Measurements from ENCODE around the gene CPEB4.

Gene CPEB4

DNA sequence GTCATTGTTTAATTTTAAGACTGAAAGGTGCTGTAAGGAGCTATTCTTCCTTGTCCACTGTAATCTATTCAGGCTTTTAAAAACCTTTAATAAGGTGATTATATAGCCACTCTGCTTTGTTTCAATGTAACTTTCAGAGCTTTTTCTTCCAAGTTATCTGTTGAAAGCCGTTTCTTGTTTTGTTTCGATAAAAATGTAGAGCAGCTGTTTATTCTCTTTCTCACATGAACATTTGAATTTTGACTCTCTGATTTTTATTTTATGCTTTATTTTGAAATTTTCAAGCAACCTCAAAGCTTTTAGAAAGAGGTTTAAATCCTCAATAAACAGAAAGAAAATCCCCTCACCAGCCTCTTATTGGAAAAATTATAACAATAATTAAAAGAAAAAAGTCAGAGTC lies 47.2 kb downstream of the CPEB4 start:
- Histone ChIP-seq H3K4me1 (ENCODE audit: control insufficient read depth, insufficient read depth, low read length) (no peaks in the 10 kb centered on the region; the same call in 1 of the 2 replicates), H3K27me3 (ENCODE audit: control insufficient read depth, insufficient read depth, low read length) (no peaks in the 10 kb centered on the region), H3K9me3 (ENCODE audit: control insufficient read depth, insufficient read depth, low read depth, low read length) (no peaks in the 10 kb centered on the region), H3K36me3 (ENCODE audit: control insufficient read depth, insufficient read depth, low read length) (no peaks in the 10 kb centered on the region), H3K9ac (ENCODE audit: low read length) (no peak overlapping the region), H3K4me3 (ENCODE audit: low read depth, low read length) (no peak overlapping the region), H3K27ac (ENCODE audit: low read depth, low read length) (no peak overlapping the region)

DNA sequence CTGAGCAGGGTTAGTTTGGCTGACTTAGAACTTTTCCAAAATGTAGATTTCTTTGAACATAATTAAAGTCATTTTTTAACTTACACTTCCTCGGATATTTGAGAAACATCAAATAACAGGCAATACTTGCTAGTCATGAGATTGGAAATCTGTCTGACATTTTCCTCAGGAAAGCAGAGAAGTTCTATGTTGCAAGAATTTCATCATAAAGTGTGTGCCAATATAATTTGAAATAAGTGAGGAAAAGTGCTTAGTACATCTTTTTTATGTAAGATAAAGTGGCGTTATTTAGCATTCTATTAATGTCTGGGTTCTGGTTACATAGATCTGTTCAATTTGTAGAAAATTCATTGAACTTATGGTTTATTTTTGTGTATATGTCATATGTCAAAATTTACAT lies 52.1 kb downstream of the CPEB4 start:
- H3K9ac ChIP-seq (ENCODE audit: low read length), result no peak overlapping the region
- H3K27ac ChIP-seq (ENCODE audit: low read depth, low read length), result no peak overlapping the region
- no peak overlapping the region for H3K4me3 ChIP-seq (ENCODE audit: low read depth, low read length)
- H3K4me1 ChIP-seq (ENCODE audit: control insufficient read depth, insufficient read depth, low read length), result peaks cover 27% of the 10 kb centered on the region
- H3K27me3 ChIP-seq (ENCODE audit: control insufficient read depth, insufficient read depth, low read length), result no peaks in the 10 kb centered on the region
- 0 out of 2 replicates have a peak, but pooled peaks cover 4% of the 10 kb centered on the region for H3K36me3 ChIP-seq (ENCODE audit: control insufficient read depth, insufficient read depth, low read length)
- H3K9me3 ChIP-seq (ENCODE audit: control insufficient read depth, insufficient read depth, low read depth, low read length), result no peaks in the 10 kb centered on the region

DNA sequence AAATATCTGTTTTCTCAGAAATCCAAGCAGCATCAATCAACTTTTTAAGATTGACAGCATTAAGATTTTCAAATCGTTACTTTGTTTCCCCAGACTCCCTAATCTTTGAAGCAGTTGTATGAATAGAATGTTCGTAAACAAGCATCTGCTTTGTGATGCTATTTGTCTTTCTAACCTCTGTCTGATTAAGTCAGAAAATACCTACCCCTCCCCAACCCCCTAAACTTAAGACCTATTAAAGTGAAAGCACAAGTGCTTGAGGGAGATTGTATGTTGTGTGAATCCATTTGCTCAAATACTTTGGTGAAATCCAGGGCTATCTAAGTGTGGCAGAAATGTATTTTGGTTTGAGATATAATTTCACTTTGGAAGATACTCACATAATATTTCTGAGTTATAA lies 53.0 kb downstream of the CPEB4 start:
- H3K9me3 ChIP-seq (ENCODE audit: control insufficient read depth, insufficient read depth, low read depth, low read length), result no peaks in the 10 kb centered on the region
- peaks cover 27% of the 10 kb centered on the region for H3K4me1 ChIP-seq (ENCODE audit: control insufficient read depth, insufficient read depth, low read length)
- no peak overlapping the region for H3K4me3 ChIP-seq (ENCODE audit: low read depth, low read length)
- H3K36me3 ChIP-seq (ENCODE audit: control insufficient read depth, insufficient read depth, low read length), result 0 out of 2 replicates have a peak, but pooled peaks cover 4% of the 10 kb centered on the region
- H3K27me3 ChIP-seq (ENCODE audit: control insufficient read depth, insufficient read depth, low read length), result no peaks in the 10 kb centered on the region
- no peak overlapping the region for H3K9ac ChIP-seq (ENCODE audit: low read length)
- H3K27ac ChIP-seq (ENCODE audit: low read depth, low read length), result peak overlapping the region; percentile 10

DNA sequence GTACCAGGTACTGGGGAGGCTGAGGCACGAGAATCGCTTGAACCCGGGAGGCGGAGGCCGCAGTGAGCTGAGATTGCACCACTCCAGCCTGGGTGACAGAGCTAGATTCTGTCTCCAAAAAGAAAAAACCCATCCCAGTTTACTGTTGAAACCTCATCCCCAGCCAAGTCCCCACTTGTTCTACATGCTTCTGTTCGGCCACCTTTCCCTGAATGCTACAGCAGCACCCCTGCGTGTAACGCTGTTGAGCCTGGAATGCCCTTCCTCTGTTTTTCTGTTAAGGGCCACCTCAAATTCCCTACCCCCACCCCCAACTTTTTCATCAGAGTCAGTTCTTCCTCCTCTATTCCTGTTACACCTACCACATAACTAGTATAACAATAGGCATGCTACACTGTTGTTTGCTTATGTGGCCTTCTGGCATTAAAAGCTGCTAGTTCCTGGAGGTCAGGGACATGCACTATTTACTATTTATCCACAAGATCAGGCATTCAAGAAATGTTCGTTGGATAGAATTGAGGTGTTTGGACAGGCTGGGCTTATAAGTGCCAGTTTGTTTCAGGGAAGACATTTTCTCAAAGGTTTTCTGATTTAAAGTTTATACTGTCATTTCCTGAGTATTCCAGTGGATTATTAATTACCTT lies 53.7 kb downstream of the CPEB4 start:
- Histone ChIP-seq H3K27ac (ENCODE audit: low read depth, low read length) (peak overlapping the region; percentile 10), H3K4me1 (ENCODE audit: control insufficient read depth, insufficient read depth, low read length) (peaks cover 27% of the 10 kb centered on the region)

DNA sequence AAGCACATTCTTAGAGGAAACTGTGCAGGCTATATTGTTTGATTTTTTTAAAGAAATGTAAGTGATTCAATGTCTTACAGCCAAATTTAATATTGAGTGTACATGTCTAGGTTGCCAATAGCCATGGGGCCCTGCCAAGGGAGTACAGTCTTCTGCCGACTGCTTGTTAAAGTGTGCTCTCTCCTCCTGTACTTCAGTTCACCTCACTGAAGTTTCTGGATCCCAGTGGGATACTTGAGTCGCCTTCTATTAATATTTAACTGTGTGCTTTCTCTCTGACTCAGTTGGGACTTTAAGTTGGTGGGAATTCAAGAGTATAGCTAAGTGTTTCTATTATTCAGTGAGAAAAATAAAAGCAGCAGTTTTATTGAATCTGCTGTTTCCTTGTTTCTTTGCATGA lies 56.4 kb downstream of the CPEB4 start:
- Histone ChIP-seq H3K9ac (ENCODE audit: low read length) (no peak overlapping the region), H3K4me3 (ENCODE audit: low read depth, low read length) (no peak overlapping the region), H3K36me3 (ENCODE audit: control insufficient read depth, insufficient read depth, low read length) (peaks cover 9% of the 10 kb centered on the region; the same call in 1 of the 2 replicates), H3K4me1 (ENCODE audit: control insufficient read depth, insufficient read depth, low read length) (peaks cover 27% of the 10 kb centered on the region), H3K9me3 (ENCODE audit: control insufficient read depth, insufficient read depth, low read depth, low read length) (no peaks in the 10 kb centered on the region), H3K27ac (ENCODE audit: low read depth, low read length) (no peak overlapping the region), H3K27me3 (ENCODE audit: control insufficient read depth, insufficient read depth, low read length) (no peaks in the 10 kb centered on the region)

More for the DNA sequence above, 53.7 kb downstream of the CPEB4 start:
- Histone ChIP-seq H3K9me3 (ENCODE audit: control insufficient read depth, insufficient read depth, low read depth, low read length) (no peaks in the 10 kb centered on the region), H3K36me3 (ENCODE audit: control insufficient read depth, insufficient read depth, low read length) (peaks cover 9% of the 10 kb centered on the region; the same call in 1 of the 2 replicates), H3K9ac (ENCODE audit: low read length) (peak overlapping the region; percentile 1), H3K27me3 (ENCODE audit: control insufficient read depth, insufficient read depth, low read length) (no peaks in the 10 kb centered on the region), H3K4me3 (ENCODE audit: low read depth, low read length) (no peak overlapping the region)

DNA sequence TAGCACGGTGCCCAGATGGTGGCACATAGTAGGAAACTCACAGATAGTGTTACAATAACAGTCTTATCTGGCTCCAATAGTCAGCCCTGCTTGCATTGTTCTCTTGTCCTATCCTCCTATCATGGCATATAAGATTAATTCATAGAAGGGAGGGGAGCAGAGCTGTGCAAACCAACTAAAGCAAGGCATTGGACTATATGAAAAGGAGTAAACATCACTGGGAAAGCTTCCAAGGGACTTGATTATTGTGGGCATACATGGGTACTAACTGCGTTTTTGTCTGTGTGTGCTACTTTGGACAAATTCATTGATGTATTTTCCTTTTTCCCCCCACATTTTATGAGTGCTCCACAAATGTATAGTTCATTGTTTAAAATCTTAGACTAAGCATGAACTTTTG lies 57.0 kb downstream of the CPEB4 start:
- Histone ChIP-seq H3K9me3 (ENCODE audit: control insufficient read depth, insufficient read depth, low read depth, low read length) (no peaks in the 10 kb centered on the region), H3K27ac (ENCODE audit: low read depth, low read length) (no peak overlapping the region), H3K27me3 (ENCODE audit: control insufficient read depth, insufficient read depth, low read length) (no peaks in the 10 kb centered on the region), H3K4me1 (ENCODE audit: control insufficient read depth, insufficient read depth, low read length) (peaks cover 27% of the 10 kb centered on the region), H3K9ac (ENCODE audit: low read length) (no peak overlapping the region), H3K36me3 (ENCODE audit: control insufficient read depth, insufficient read depth, low read length) (peaks cover 13% of the 10 kb centered on the region; the same call in 1 of the 2 replicates), H3K4me3 (ENCODE audit: low read depth, low read length) (no peak overlapping the region)

DNA sequence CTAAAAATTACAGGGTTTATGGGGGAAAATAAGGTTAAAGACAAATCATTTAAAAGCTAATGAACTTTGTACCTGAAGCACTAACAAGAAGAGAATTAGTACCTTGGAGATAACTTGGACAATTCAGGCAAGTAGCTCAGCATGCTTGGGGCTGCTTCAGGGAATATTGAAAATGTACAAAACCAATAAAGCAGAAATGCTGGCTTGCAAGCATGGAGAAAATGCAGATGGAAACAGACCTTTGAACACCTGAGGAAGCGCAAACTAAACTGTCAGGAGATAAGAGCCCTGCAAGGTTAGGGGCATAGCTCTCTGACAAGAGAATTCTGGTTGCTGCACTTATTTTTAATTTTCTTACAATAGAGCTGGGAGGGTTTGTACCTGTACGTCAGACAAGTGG lies 58.2 kb downstream of the CPEB4 start:
- Histone ChIP-seq H3K4me3 (ENCODE audit: low read depth, low read length) (no peak overlapping the region), H3K27ac (ENCODE audit: low read depth, low read length) (no peak overlapping the region), H3K4me1 (ENCODE audit: control insufficient read depth, insufficient read depth, low read length) (peaks cover 18% of the 10 kb centered on the region), H3K9ac (ENCODE audit: low read length) (no peak overlapping the region), H3K36me3 (ENCODE audit: control insufficient read depth, insufficient read depth, low read length) (peaks cover 20% of the 10 kb centered on the region; the same call in 1 of the 2 replicates), H3K27me3 (ENCODE audit: control insufficient read depth, insufficient read depth, low read length) (no peaks in the 10 kb centered on the region), H3K9me3 (ENCODE audit: control insufficient read depth, insufficient read depth, low read depth, low read length) (no peaks in the 10 kb centered on the region)

DNA sequence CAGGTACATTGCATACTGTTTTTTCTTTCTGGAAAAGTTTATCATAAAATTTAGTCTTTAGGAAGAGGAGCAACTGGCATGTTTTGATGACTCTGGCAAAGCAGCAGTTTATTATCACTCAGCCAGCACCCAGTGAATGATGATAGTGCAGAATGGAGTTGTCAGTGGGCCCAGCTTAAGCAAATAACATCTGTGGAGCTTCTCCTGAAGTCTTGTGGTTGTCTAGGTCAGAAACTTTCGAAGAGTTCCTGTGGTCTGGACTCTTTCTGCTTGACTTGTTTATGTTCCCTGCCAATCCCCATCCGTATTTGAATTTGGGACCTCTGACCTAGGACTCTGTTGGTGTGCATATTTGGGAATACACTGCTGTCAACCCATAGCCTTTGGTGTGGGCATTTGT lies 62.7 kb downstream of the CPEB4 start:
- H3K36me3 ChIP-seq (ENCODE audit: control insufficient read depth, insufficient read depth, low read length), result peaks cover 47% of the 10 kb centered on the region
- H3K4me1 ChIP-seq (ENCODE audit: control insufficient read depth, insufficient read depth, low read length), result no peaks in the 10 kb centered on the region

DNA sequence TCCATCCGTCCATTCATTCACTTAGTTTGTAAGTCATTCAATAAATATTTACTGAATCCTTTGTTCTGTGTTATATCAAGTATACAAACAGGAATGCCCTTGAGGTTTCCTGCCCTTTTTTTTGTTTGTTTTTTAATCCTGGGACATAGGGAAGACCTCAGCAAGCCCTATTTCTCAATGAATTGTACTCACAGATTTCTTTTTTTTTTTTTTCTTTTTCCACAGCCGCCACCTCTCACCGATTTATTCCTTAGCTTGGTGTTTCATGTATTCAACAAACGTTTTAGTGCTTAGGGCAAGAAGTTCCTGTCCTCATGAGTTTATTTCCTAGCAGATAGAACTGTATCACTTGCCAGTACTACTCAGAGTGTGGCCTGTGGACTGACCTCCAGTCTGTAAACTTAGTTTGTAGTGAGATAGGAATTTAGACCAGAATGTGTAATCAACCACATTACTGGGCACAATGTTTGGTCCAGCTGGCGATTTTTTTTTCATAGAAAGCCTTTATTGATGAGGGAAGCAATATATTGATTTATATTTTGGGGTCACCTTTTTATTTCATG lies 65.5 kb downstream of the CPEB4 start:
- H3K9ac ChIP-seq (ENCODE audit: low read length), result no peak overlapping the region
- H3K27me3 ChIP-seq (ENCODE audit: control insufficient read depth, insufficient read depth, low read length), result no peaks in the 10 kb centered on the region
- H3K4me1 ChIP-seq (ENCODE audit: control insufficient read depth, insufficient read depth, low read length), result no peaks in the 10 kb centered on the region
- H3K27ac ChIP-seq (ENCODE audit: low read depth, low read length), result no peak overlapping the region
- peaks cover 46% of the 10 kb centered on the region for H3K36me3 ChIP-seq (ENCODE audit: control insufficient read depth, insufficient read depth, low read length)
- H3K9me3 ChIP-seq (ENCODE audit: control insufficient read depth, insufficient read depth, low read depth, low read length), result no peaks in the 10 kb centered on the region
- H3K4me3 ChIP-seq (ENCODE audit: low read depth, low read length), result no peak overlapping the region

More for the DNA sequence above, 62.7 kb downstream of the CPEB4 start:
- Histone ChIP-seq H3K27me3 (ENCODE audit: control insufficient read depth, insufficient read depth, low read length) (no peaks in the 10 kb centered on the region), H3K9ac (ENCODE audit: low read length) (no peak overlapping the region), H3K4me3 (ENCODE audit: low read depth, low read length) (no peak overlapping the region), H3K27ac (ENCODE audit: low read depth, low read length) (no peak overlapping the region), H3K9me3 (ENCODE audit: control insufficient read depth, insufficient read depth, low read depth, low read length) (no peaks in the 10 kb centered on the region)

DNA sequence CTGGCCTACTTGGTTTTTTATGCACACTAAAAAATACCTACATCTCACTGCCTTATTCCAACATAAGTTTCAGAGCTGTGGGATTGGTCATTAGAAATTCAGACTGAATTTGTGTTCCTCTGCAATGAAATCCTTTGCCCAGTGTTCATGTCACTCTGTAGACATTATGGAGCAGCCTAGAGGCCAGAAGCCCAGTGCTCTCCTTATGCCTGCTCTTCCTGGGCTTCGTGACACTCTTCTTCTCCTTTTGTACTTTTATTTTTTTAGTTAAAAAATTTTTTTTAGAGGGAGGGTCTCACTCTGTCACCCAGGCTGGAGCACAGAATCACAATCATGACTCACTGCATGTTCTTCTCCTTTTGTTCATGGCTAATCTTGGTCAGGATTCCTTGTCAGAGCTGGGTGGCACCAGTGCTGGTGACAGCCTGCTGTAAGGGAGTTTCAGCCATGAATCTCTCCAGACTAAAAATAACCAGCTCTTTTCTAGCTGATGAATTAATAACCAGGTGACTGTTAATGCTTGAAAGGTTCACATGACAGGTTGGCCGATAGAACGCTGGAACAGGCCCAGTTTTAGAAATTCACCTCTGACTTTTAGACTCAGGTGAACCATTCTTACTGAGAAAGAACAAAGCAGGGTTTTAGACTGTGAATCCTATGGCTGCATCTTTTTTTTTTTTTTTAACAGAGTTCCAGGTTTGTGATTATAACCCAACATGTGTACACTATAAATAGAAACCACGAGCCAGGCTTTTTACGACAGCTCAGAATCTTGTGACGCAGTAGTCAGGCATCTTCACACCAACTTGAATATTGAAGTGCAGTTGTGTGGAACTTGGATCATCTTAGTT lies 66.7 kb downstream of the CPEB4 start:
- Histone ChIP-seq H3K27me3 (ENCODE audit: control insufficient read depth, insufficient read depth, low read length) (no peaks in the 10 kb centered on the region), H3K36me3 (ENCODE audit: control insufficient read depth, insufficient read depth, low read length) (peaks cover 44% of the 10 kb centered on the region), H3K27ac (ENCODE audit: low read depth, low read length) (no peak overlapping the region), H3K9me3 (ENCODE audit: control insufficient read depth, insufficient read depth, low read depth, low read length) (no peaks in the 10 kb centered on the region), H3K4me1 (ENCODE audit: control insufficient read depth, insufficient read depth, low read length) (no peaks in the 10 kb centered on the region), H3K4me3 (ENCODE audit: low read depth, low read length) (no peak overlapping the region), H3K9ac (ENCODE audit: low read length) (no peak overlapping the region)

DNA sequence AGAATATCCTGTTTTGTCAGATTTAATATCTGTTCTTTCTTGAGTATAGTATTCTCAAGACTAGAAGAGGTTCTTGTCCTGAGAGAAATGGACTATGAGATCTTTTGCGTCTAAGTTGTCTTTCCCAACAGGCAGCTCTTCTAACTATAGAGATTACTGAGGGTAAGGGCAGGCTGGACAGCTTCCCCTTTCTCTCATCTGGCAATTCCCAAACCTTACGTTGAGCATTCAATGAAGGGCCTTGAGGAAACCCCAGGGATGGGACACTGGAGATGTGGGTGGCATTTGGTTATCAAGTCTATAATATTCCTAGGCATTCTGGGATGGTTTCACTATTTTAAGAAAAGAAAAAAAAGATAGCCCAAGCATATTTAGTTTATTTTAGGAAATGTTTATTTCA lies 72.8 kb downstream of the CPEB4 start:
- Histone ChIP-seq H3K27me3 (ENCODE audit: control insufficient read depth, insufficient read depth, low read length) (no peaks in the 10 kb centered on the region), H3K9me3 (ENCODE audit: control insufficient read depth, insufficient read depth, low read depth, low read length) (no peaks in the 10 kb centered on the region), H3K4me3 (ENCODE audit: low read depth, low read length) (no peak overlapping the region), H3K9ac (ENCODE audit: low read length) (no peak overlapping the region), H3K27ac (ENCODE audit: low read depth, low read length) (no peak overlapping the region), H3K4me1 (ENCODE audit: control insufficient read depth, insufficient read depth, low read length) (peaks cover 15% of the 10 kb centered on the region), H3K36me3 (ENCODE audit: control insufficient read depth, insufficient read depth, low read length) (peaks cover 2% of the 10 kb centered on the region; the same call in 1 of the 2 replicates)
